ENCODE measurements around the gene ACHE. TPM values are rescaled to one million over a fixed set of nuclear protein-coding genes. Genes with fewer than 3 reads are reported as not detected.

The ACHE gene
- total and polyA plus RNA-seq, 8 donors: 1.6 to 4.5 (median 2.7) TPM

DNA sequence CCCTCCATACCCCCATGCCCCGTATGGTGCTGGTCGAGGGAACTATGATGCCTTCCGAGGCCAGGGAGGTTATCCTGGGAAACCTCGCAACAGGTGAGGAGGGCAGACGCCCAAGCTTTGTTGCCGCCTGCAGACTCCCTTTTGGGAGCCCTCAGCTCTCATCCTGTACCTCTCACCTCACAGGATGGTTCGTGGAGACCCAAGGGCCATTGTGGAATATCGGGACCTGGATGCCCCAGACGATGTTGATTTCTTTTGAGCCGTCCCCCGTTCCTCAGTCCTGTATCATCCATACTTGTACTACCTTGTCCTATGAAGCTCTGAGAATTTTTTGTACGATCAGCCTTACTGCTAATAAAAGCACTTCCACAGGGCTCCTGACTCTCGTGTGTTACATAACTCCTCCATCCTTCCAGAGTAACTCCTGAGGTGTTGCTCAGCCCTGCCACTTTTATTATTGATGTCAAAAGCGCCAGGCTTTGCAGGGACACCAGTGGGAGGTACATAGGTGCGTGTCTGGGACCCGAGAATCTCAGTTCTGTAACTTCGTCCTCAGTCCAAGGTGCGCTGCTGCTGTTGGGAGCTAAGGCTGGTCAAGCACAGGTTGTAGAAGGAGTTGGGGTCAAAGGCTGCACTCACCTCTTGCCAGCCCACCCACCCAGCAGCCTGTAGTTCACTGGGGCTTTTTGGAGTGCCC is 7.2 kb downstream of the ACHE start:
- no peak for TF ChIP-seq CTCF (IDR thresholded peaks at IDR 0.05)
- intact Hi-C loops (cut with DNase I): no loop called here
- ATAC-seq: no peak
- Histone ChIP-seq H3K4me1 (peaks cover 25 to 42% of the 10 kb centered on the region in 2 donors), H3K4me3 (peak overlapping the region; percentile 67 to 90), H3K27me3 (peaks cover 0 to 35% of the 10 kb centered on the region in 2 donors), H3K36me3 (peaks cover 4 to 53% of the 10 kb centered on the region in 2 donors), H3K27ac (peak overlapping the region in 1 of 2 donors; percentile 88), H3K9me3 (no peaks in the 10 kb centered on the region)
- peak in 1 of 4 donors; percentile 32 for DNase-seq

GRCh38 chr7:100887516-100888290 is 8.0 kb downstream of the ACHE start:
- H3K4me1 ChIP-seq: peaks cover 25 to 42% of the 10 kb centered on the region in 2 donors
- peak in 1 of 4 donors; percentile 87 for DNase-seq
- no peaks in the 10 kb centered on the region for H3K9me3 ChIP-seq
- ATAC-seq: no peak
- peaks cover 0 to 27% of the 10 kb centered on the region in 2 donors for H3K27me3 ChIP-seq
- peaks cover 4 to 61% of the 10 kb centered on the region in 2 donors for H3K36me3 ChIP-seq
- H3K4me3 ChIP-seq: peak overlapping the region in 1 of 2 donors; percentile 90
- intact Hi-C loops (cut with DNase I): no loop called here
- no peak for TF ChIP-seq CTCF (IDR thresholded peaks at IDR 0.05)
- H3K27ac ChIP-seq: peak overlapping the region; percentile 8 to 71

- DNase-seq (no peak), ATAC-seq (no peak)
- Histone ChIP-seq H3K4me1 (peaks cover 25 to 42% of the 10 kb centered on the region in 2 donors), H3K27me3 (peaks cover 0 to 21% of the 10 kb centered on the region in 2 donors), H3K27ac (peak overlapping the region; percentile 8 to 71), H3K36me3 (peaks cover 4 to 67% of the 10 kb centered on the region in 2 donors), H3K4me3 (no peak overlapping the region), H3K9me3 (no peaks in the 10 kb centered on the region)
- intact Hi-C loops (cut with DNase I): no loop called here
- no peak for TF ChIP-seq CTCF (IDR thresholded peaks at IDR 0.05)
Observed at GRCh38 chr7:100886936-100887515, 8.7 kb downstream of the ACHE start.

DNA sequence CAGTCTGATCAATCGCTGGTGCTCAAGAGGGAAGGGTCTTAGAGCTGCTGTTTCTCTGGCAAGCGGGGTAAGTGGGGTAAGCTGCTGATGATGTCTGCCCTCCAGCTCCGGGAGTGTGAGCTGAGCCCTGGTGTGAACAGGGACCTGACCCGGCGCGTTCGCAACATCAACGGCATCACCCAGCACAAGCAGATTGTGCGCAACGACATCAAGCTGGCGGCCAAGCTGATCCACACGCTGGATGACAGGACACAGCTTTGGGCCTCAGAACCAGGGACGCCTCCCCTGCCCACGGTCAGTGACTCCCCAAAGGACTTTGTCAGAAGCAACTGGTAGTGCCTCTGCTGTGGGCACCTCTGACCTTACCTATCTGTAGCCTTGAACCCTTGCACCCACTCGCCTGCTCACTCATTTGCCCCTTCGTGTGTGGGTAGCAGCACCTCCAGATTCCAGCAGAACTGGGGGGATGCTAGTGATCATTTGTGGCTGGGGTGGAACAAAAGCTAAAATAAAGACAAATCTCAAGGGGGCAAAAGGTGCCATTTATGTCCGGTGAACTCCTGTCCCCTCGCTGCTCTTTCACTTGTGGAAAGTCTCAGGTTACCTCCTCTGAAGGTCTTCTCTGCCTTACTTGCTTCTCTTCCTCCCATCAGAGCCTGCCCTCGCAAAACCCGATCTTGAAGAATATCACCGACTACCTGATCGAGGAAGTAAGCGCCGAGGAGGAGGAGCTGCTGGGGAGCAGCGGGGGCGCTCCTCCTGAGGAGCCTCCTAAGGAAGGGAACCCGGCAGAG is 9.3 kb downstream of the ACHE start:
- intact Hi-C loops (cut with DNase I): no loop called here
- Histone ChIP-seq H3K4me1 (peaks cover 25 to 41% of the 10 kb centered on the region in 2 donors), H3K9me3 (no peaks in the 10 kb centered on the region), H3K27me3 (peaks cover 0 to 14% of the 10 kb centered on the region in 2 donors), H3K27ac (peak overlapping the region in 1 of 2 donors; percentile 71), H3K36me3 (peaks cover 4 to 74% of the 10 kb centered on the region in 2 donors), H3K4me3 (no peak overlapping the region)
- TF ChIP-seq CTCF (IDR thresholded peaks at IDR 0.05): no peak
- DNase-seq (no peak), ATAC-seq (no peak)
